ENCODE data around the gene STRIP2. TPM values are rescaled to one million over a fixed set of nuclear protein-coding genes. Genes with fewer than 3 reads are reported as not detected.
"Not testable (repeated sequence)": the region's sequence is repeated elsewhere in the genome, so short reads cannot be mapped to it uniquely, and the experiment has no call there.

Gene STRIP2
- total and polyA plus RNA-seq, 4 experiments from 2014 or later, result 0.20 to 0.22 TPM; not detected in 2

DNA sequence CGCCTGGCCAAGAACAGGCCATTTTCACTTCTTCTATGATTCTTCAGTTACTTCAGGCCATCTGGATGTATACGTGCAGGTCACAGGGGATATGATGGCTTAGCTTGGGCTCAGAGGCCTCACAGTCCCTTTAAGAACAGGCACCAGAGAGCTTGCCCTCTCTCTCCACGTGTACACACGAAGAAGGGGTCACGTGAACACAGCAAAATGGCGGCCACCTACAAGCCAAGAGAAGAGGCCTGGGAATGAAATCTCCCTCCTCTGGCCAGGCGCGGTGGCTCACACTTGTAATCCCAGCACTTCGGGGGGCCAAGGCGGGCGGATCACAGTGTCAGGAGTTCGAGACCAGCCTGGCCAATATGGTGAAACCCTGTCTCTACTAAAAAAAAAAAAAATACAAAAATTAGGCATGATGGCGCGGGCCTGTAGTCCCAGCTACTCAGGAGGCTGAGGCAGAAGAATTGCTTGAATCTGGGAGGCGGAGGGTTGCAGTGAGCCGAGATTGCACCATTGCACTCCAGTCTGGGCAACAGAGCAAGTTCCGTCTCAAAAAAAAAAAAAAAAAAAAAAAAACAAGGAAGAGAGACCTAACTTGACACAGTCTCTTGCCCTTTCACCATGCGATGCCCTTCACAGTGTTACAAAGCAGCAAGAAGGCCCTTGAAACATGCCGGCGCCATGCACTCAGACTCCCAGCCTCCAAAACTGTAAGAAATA, 100.5 kb downstream of the STRIP2 start:
- H3K4me3 Mint-ChIP-seq; H3K9me3 Mint-ChIP-seq; intact Hi-C loops (cut with micrococcal nuclease); H3K27me3 Mint-ChIP-seq; H3K36me3 Mint-ChIP-seq; POLR2A ChIA-PET (ENCODE audit: partially characterized antibody); H3K36me3 ChIP-seq (ENCODE audit: insufficient read depth, low read length); H3K27ac ChIP-seq (ENCODE audit: low read depth, low read length); H3K4me1 ChIP-seq (ENCODE audit: insufficient read depth, low read length); H3K27me3 ChIP-seq (ENCODE audit: insufficient read depth, low read length); DNase-seq; H3K27ac Mint-ChIP-seq; H3K4me3 ChIP-seq (ENCODE audit: low read length in 2 of 2); H3K9me3 ChIP-seq (ENCODE audit: control insufficient read depth in 1 of 2, low read length in 2 of 2): not testable (repeated sequence)
- peaks cover 6 to 11% (median 8%) of the 10 kb centered on the region in 4 donors for H3K4me1 Mint-ChIP-seq
- CTCF ChIA-PET (ENCODE audit: partially characterized antibody), result interaction anchor here (0.7 kb wide), 1 partner anchor 15 kb away, joined by 3 read pairs; no protein-coding TSS in a partner anchor

DNA sequence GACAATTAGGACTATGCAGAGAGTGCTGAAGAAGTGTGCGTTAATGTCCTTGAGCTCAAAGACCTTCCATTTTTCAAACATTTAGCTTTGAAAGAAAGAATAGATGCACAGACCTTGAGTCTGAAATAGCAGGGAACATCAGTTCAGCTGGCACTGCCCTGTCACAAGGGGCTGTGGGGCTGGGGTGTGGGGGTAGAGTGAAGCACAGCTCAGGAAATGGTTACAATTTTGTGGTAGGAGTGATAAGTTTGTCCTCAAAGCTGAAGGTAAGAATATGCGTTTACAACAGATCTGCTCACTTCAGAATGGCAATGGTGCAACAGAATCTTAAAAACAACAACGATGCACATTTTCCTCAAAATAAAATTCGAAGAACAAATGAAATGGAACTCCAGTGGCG, 101.7 kb downstream of the STRIP2 start:
- Histone ChIP-seq H3K4me3 (ENCODE audit: low read length in 2 of 2) (no peak overlapping the region), H3K9me3 (ENCODE audit: control insufficient read depth in 1 of 2, low read length in 2 of 2) (no peaks in the 10 kb centered on the region), H3K4me1 (ENCODE audit: insufficient read depth, low read length) (no peaks in the 10 kb centered on the region), H3K27me3 (ENCODE audit: insufficient read depth, low read length) (no peaks in the 10 kb centered on the region), H3K36me3 (ENCODE audit: insufficient read depth, low read length) (no peaks in the 10 kb centered on the region), H3K27ac (ENCODE audit: low read depth, low read length) (no peak overlapping the region)
- H3K4me1 Mint-ChIP-seq, result peaks cover 6 to 9% (median 8%) of the 10 kb centered on the region in 4 donors
- peak overlapping the region in 7 of 8 donors; percentile 1 to 65 (median 57) for H3K4me3 Mint-ChIP-seq
- CTCF ChIA-PET (ENCODE audit: partially characterized antibody), result interaction anchor here (0.7 kb wide), 2 partner anchors 16 to 194 kb away, joined by 3 read pairs; no protein-coding TSS in a partner anchor
- intact Hi-C loops (cut with micrococcal nuclease), result no loop called here
- POLR2A ChIA-PET (ENCODE audit: partially characterized antibody), result no interaction called here
- H3K27ac Mint-ChIP-seq, result peak overlapping the region in 5 of 7 donors; percentile 38 to 84 (median 66)
- peaks cover 0 to 2% of the 10 kb centered on the region in 2 donors for H3K27me3 Mint-ChIP-seq
- peak in 4 of 5 donors; percentile 2 to 17 (median 6) for DNase-seq
- no peaks in the 10 kb centered on the region for H3K36me3 Mint-ChIP-seq
- H3K9me3 Mint-ChIP-seq, result peaks cover 0 to 2% (median 0%) of the 10 kb centered on the region in 8 donors

DNA sequence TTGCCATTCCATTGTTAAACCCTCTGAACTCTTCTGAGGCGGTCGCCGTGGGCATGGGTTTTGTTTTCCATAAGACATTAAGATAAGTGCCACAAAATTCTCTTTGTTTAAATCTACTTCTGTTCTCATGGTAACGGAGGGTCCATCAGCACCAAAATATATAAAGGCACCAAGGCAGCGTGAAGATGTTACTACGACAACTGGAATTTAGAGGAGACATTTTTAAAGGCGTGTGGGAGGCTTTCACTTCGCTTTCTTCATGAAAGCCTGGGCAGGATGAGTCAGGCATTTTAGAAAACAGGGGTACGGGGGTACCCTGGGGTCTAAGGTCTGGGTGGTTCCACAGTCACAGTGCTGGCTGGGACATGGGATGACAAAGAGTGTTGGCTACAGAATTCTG, 102.1 kb downstream of the STRIP2 start:
- DNase-seq, result no peak
- H3K4me1 Mint-ChIP-seq, result peaks cover 6 to 9% (median 8%) of the 10 kb centered on the region in 4 donors
- no peaks in the 10 kb centered on the region for H3K9me3 ChIP-seq (ENCODE audit: control insufficient read depth in 1 of 2, low read length in 2 of 2)
- peaks cover 0 to 2% of the 10 kb centered on the region in 2 donors for H3K27me3 Mint-ChIP-seq
- POLR2A ChIA-PET (ENCODE audit: partially characterized antibody), result no interaction called here
- H3K4me1 ChIP-seq (ENCODE audit: insufficient read depth, low read length), result no peaks in the 10 kb centered on the region
- peak overlapping the region in 5 of 7 donors; percentile 38 to 84 (median 66) for H3K27ac Mint-ChIP-seq
- no peaks in the 10 kb centered on the region for H3K36me3 Mint-ChIP-seq
- peaks cover 0 to 2% (median 0%) of the 10 kb centered on the region in 8 donors for H3K9me3 Mint-ChIP-seq
- intact Hi-C loops (cut with micrococcal nuclease), result no loop called here
- H3K27me3 ChIP-seq (ENCODE audit: insufficient read depth, low read length), result no peaks in the 10 kb centered on the region
- no peak overlapping the region for H3K27ac ChIP-seq (ENCODE audit: low read depth, low read length)
- H3K36me3 ChIP-seq (ENCODE audit: insufficient read depth, low read length), result no peaks in the 10 kb centered on the region
- no peak overlapping the region for H3K4me3 ChIP-seq (ENCODE audit: low read length in 2 of 2)
- CTCF ChIA-PET (ENCODE audit: partially characterized antibody), result interaction anchor here (0.7 kb wide), 1 partner anchor 195 kb away, joined by 3 read pairs; no protein-coding TSS in a partner anchor
- peak overlapping the region; percentile 1 to 65 (median 52) for H3K4me3 Mint-ChIP-seq

Other genes starting within 250 kb of the STRIP2 start
- not detected for gene SMO, start 245.8 kb upstream of the STRIP2 start, total RNA-seq
- not detected for gene SMO, start 245.8 kb upstream of the STRIP2 start, polyA plus RNA-seq
- 10 to 100 TPM; 15.4 to 16.5 TPM for gene AHCYL2, start 209.4 kb upstream of the STRIP2 start, total RNA-seq
- 1 to 10 TPM; 8.6 to 8.8 TPM for gene AHCYL2, start 209.4 kb upstream of the STRIP2 start, polyA plus RNA-seq
- gene SMKR1, start 68.1 kb downstream of the STRIP2 start, total RNA-seq, result 1 to 10 TPM; 1.2 to 1.5 TPM
- 1 to 10 TPM; 2.4 to 7.9 TPM for gene SMKR1, start 68.1 kb downstream of the STRIP2 start, polyA plus RNA-seq
- gene NRF1, start 177.3 kb downstream of the STRIP2 start, total RNA-seq, result 10 to 100 TPM; 38.1 to 40.0 TPM
- 10 to 100 TPM; 22.8 to 23.4 TPM for gene NRF1, start 177.3 kb downstream of the STRIP2 start, polyA plus RNA-seq

All from CD4-positive, alpha-beta memory T cell (primary cell).